Keratinocyte (primary cell): ENCODE results near the gene CD14. TPM values are rescaled to one million over a fixed set of nuclear protein-coding genes. Genes with fewer than 3 reads are reported as not detected.
A peak's percentile ranks its signal among the peaks of the same experiment; 100 is the strongest.
"Not testable (repeated sequence)": the region's sequence is repeated elsewhere in the genome, so short reads cannot be mapped to it uniquely, and the experiment has no call there.

Experiments used
- DNase-seq: peaks from one replicate; pipeline ENCODE4 v3.0.0-alpha.2; 2011; ENCODE audit warnings: low read depth, missing footprints, low spot score
- FAIRE-seq: peaks from 2 replicates; lab custom pipeline; 2011; peaks lifted over from hg19 to GRCh38; lab: Jason Lieb, UNC
- H2AFZ ChIP-seq: 2 replicates; pipeline ENCODE4 v1.6.0; 2012; ENCODE audit warnings: low read length, control low read depth, inconsistent platforms; ENCODE audit not compliant: control insufficient read depth
- H3K27ac ChIP-seq: 2 replicates; pipeline ENCODE4 v1.5.1; 2011; ENCODE audit warnings: low read length; ENCODE audit not compliant: control insufficient read depth, insufficient read depth
- H3K27me3 ChIP-seq: 3 replicates; pipeline ENCODE4 v1.6.0; 2011; ENCODE audit warnings: low read length; ENCODE audit not compliant: control insufficient read depth, insufficient read depth; ENCODE audit errors: extremely low read depth
- H3K36me3 ChIP-seq, 2 experiments: 2 replicates in 1 of 2; 3 replicates in 1 of 2; pipeline ENCODE4 v1.5.1; 2011; ENCODE audit warnings: low read length in 2 of 2, mild to moderate bottlenecking in 1 of 2; ENCODE audit not compliant: control insufficient read depth in 2 of 2, insufficient read depth in 2 of 2; ENCODE audit errors: extremely low read depth in 1 of 2
- H3K4me1 ChIP-seq: 3 replicates; pipeline ENCODE4 v1.5.1; 2011; ENCODE audit warnings: low read length; ENCODE audit not compliant: control insufficient read depth, insufficient read depth; ENCODE audit errors: extremely low read depth
- H3K4me2 ChIP-seq: 3 replicates; pipeline ENCODE4 v1.6.0; 2011; ENCODE audit warnings: low read depth, low read length; ENCODE audit not compliant: control insufficient read depth, insufficient read depth; ENCODE audit errors: extremely low read depth
- H3K4me3 ChIP-seq, 3 experiments: fragments of 200-600 bp in 1 of 3; sonication (generic) in 1 of 3; 2 replicates in 2 of 3; 3 replicates in 1 of 3; pipeline ENCODE4 v1.5.1; 2011 to 2016; ENCODE audit warnings: low read length in 3 of 3, mild to moderate bottlenecking in 3 of 3, control low read depth in 2 of 3, inconsistent platforms in 1 of 3, low read depth in 1 of 3, mixed read lengths in 1 of 3, mixed run types in 1 of 3, moderate library complexity in 1 of 3; ENCODE audit not compliant: control insufficient read depth in 2 of 3, insufficient read depth in 2 of 3; ENCODE audit errors: extremely low read depth in 1 of 3
- H3K79me2 ChIP-seq: 2 replicates; pipeline ENCODE4 v1.6.0; 2012; ENCODE audit warnings: low read length; ENCODE audit not compliant: control insufficient read depth, insufficient read depth
- H3K9ac ChIP-seq: 3 replicates; pipeline ENCODE4 v1.6.0; 2011; ENCODE audit warnings: low read length; ENCODE audit not compliant: control insufficient read depth, insufficient read depth; ENCODE audit errors: extremely low read depth
- H3K9me1 ChIP-seq: 3 replicates; pipeline ENCODE4 v1.6.0; 2011; ENCODE audit warnings: low read length; ENCODE audit not compliant: control insufficient read depth, insufficient read depth; ENCODE audit errors: extremely low read depth
- H3K9me3 ChIP-seq: 2 replicates; pipeline ENCODE4 v1.5.1; 2012; ENCODE audit warnings: low read depth, low read length; ENCODE audit not compliant: control insufficient read depth
- H4K20me1 ChIP-seq: 3 replicates; pipeline ENCODE4 v1.6.0; 2011; ENCODE audit warnings: low read length; ENCODE audit not compliant: control insufficient read depth, insufficient read depth; ENCODE audit errors: extremely low read depth
- EZH2 ChIP-seq: IDR thresholded peaks from one replicate; pipeline ENCODE4 v1.6.1; 2012; ENCODE audit warnings: inconsistent platforms, mild to moderate bottlenecking, low read length, moderate library complexity
- dilution Hi-C: fragments of 300-500 bp; cut with MboI; formaldehyde crosslinking; loops from one replicate; pipeline ENCODE4 v1.7.0; 2020; ENCODE audit warnings: low sequenced_read_pairs; ENCODE audit not compliant: extremely low pct_ligation_motif_present
- polyA plus RNA-seq, 5 experiments: library from polyadenylated mRNA; depleted of rRNA in 3 of 5; stranded (reverse) in 3 of 5; stranded (forward) in 1 of 5; unstranded in 1 of 5; fragments of >200 nt; gene quantifications; 1 replicate in 1 of 5; 2 replicates in 3 of 5; 3 replicates in 1 of 5; pipeline versions ENCODE4 v1.2.1 to v1.2.3, GENCODE V29; 2011 to 2012; ENCODE audit warnings: missing spikeins in 2 of 5, low read depth in 1 of 5, low replicate concordance in 1 of 5
- TF ChIP-seq, protein P1 (sequence below), 3 experiments: IDR thresholded peaks in 1 of 3; conservative IDR thresholded peaks in 1 of 3; optimal IDR thresholded peaks in 1 of 3; 2 replicates in 2 of 3; 3 replicates in 1 of 3; pipeline versions ENCODE3 to v1.5.1; 2011; ENCODE audit warnings: low read length in 3 of 3, mild to moderate bottlenecking in 3 of 3, moderate library complexity in 2 of 3, control low read depth in 1 of 3, inconsistent platforms in 1 of 3; ENCODE audit not compliant: insufficient read depth in 2 of 3; ENCODE audit errors: extremely low read depth in 1 of 3

The CD14 gene
- polyA plus RNA-seq, 1 donor (not counting 4 experiments of a cell fraction or from before 2014, with no cell fraction given), result 0.18 TPM

DNA sequence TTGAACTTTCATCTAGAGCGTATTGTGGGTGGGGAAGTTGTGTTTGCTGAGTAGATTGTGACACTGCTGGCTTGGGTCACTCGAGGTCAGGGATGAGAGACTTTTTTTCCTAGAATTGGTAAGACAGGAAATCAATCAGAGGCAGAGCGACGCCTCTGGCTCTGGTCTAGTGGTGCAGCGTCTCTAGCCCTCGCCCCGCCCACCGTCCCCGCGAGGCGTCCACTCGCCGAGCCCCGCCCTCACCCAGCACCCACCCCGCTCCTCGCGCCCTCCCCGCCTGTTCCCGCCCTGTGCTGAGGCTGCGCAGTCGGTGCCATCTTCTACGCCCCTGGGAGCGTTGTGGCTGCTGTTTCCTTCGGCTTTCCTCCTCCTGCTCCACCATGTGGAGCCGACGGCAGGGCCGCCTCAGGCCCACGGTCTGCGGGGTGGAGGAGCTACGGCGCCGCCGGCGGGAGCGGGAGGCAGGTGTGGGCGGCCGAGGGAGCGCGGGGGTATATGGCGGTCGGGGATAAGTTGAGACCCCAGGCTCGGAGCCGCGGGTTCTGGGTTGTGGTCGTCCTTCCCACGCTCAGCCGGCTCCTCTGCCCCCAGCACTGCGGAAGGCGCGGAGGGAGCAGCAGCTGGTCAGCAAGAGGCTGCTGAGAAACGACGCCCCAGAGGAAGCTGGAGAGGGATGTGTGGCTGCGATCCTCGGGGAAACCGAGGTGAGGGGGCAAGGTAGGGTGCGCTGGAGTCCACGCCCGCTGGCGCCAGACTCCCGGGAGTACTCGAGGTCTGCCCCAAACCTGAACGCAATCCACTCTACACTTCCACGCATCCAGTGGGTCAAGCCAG is 6.4 kb upstream of the CD14 start, which contains the start of gene TMCO6:
TMCO6 (plus strand) TSS at position 304 of the 834 bp plus-strand sequence; CDS start at position 381, 77 bp downstream.
- no peaks in the 10 kb centered on the region for H3K27me3 ChIP-seq
- H3K9me1 ChIP-seq, result no peaks in the 10 kb centered on the region
- peaks cover 6% of the 10 kb centered on the region for H3K79me2 ChIP-seq
- H3K4me2 ChIP-seq, result peak within 1 kb of the TSS; percentile 91
- no peak for FAIRE-seq
- H3K4me1 ChIP-seq, result peaks cover 8% of the 10 kb centered on the region
- H4K20me1 ChIP-seq, result no peaks in the 10 kb centered on the region
- DNase-seq, result peak; percentile 44
- H3K27ac ChIP-seq, result peak within 1 kb of the TSS; percentile 68
- TF ChIP-seq, protein P1, sequence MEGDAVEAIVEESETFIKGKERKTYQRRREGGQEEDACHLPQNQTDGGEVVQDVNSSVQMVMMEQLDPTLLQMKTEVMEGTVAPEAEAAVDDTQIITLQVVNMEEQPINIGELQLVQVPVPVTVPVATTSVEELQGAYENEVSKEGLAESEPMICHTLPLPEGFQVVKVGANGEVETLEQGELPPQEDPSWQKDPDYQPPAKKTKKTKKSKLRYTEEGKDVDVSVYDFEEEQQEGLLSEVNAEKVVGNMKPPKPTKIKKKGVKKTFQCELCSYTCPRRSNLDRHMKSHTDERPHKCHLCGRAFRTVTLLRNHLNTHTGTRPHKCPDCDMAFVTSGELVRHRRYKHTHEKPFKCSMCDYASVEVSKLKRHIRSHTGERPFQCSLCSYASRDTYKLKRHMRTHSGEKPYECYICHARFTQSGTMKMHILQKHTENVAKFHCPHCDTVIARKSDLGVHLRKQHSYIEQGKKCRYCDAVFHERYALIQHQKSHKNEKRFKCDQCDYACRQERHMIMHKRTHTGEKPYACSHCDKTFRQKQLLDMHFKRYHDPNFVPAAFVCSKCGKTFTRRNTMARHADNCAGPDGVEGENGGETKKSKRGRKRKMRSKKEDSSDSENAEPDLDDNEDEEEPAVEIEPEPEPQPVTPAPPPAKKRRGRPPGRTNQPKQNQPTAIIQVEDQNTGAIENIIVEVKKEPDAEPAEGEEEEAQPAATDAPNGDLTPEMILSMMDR (optimal IDR thresholded peaks at IDR 0.05 in 1 of 3, IDR thresholded peaks at IDR 0.05 in 1 of 3, conservative IDR thresholded peaks at IDR 0.05 in 1 of 3; ENCODE audit: extremely low read depth in 1 of 3, insufficient read depth in 2 of 3, low read length in 3 of 3), result peak; percentile 56 to 73 (median 72)
- TF ChIP-seq EZH2, result no peak
- peaks cover 5 to 7% of the 10 kb centered on the region in 2 experiments for H3K36me3 ChIP-seq
- peak within 1 kb of the TSS; percentile 86 for H3K9ac ChIP-seq
- peak within 1 kb of the TSS; percentile 69 to 82 (median 80) for H3K4me3 ChIP-seq
- dilution Hi-C loops, result no loop called here
- H3K9me3 ChIP-seq, result no peaks in the 10 kb centered on the region
- peak within 1 kb of the TSS; percentile 91 for H2AFZ ChIP-seq

DNA sequence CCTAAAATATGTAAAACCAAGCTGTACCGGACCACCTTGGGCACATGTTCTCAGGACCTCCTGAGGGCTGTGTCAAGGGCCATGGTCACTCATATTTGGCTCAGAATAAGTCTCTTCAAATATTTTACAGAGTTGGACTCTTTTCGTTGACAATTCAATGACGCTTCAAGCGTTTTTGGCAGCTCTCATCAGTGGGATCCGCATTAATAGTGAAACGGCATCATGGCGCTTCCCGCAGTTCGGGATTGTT is 5.8 kb upstream of the CD14 start:
- H3K4me1 ChIP-seq, H3K36me3 ChIP-seq, H3K27me3 ChIP-seq, H4K20me1 ChIP-seq, H3K9me3 ChIP-seq, FAIRE-seq, dilution Hi-C loops, H3K9me1 ChIP-seq, H3K79me2 ChIP-seq, DNase-seq: not testable (repeated sequence)
- H2AFZ ChIP-seq, result peak overlapping the region; percentile 88
- peak overlapping the region in 2 of 3 experiments; percentile 33 to 60 for H3K4me3 ChIP-seq
- H3K9ac ChIP-seq, result peak overlapping the region; percentile 48
- H3K27ac ChIP-seq, result peak overlapping the region; percentile 46
- peak overlapping the region; percentile 84 for H3K4me2 ChIP-seq
